ENCODE data around the gene DUOXA1.
"Not testable (repeated sequence)": the region's sequence is repeated elsewhere in the genome, so short reads cannot be mapped to it uniquely, and the experiment has no call there.

DUOXA1 gene

DNA sequence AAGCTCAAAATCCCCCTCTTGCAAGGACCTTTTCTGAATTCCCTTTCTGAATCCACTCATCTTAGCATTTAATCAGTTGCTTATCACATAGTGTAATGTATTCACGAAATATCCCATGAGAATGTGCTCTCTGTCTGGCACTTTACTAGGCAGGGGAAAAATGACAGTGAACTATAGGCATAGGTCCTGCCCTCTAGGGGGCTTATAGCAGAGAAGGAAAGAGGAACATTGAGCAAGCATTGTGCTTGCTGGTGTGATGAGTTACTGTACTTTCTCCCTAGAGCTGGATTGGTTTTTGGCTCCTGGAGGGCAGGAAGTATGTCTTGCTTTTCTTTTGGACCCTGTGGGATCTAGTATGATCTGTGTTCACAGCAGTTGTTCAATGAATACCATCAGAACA lies 42.2 kb downstream of the DUOXA1 start:
- DNase-seq, result peak; percentile 54

GRCh38 chr15:45084163-45084562 lies 45.5 kb downstream of the DUOXA1 start:
- no peak for DNase-seq

GRCh38 chr15:45083223-45083622 lies 46.5 kb downstream of the DUOXA1 start:
- no peak for DNase-seq

DNA sequence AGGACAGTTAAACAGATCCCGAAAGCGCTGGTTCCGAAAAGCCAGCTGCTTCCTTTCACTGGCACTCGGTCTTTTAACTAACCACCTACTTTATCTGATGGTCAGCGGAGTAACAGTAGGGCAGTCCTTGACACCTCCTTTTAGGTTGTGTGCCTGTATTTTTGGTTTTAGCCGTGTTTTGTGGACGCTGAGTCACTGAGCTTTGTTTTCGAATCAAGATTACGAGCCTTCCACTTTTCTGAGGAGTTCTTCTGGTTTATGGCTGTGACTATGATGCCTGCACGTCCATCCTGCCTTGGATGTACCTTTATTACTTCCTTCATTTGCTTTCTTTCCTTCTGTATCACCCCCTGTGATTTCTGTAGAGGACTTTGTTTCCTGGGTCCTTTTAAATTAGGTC lies 47.3 kb downstream of the DUOXA1 start:
- peak; percentile 68 for DNase-seq

DNA sequence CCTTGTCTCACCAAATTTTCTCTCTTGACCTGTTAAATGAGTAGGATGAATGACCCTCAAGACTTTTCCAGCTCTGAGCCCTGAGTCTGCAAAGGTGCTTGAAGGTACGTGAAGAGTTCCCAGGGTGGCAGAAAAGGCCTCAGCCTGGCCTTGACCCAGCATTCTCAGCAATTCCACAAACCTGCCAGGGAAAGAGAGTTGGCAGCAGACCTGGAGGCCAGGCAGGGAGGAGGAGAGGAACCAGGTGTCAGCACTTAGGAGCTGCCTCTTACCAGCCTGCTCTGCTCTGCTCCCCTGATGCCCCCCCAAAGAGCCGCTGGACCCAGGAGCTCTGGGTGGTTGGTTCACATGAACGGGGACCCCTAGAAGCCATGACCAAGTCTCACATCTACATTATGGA lies 49.1 kb downstream of the DUOXA1 start:
- not testable (repeated sequence) for DNase-seq

- not testable (repeated sequence) for DNase-seq
Observed at GRCh38 chr15:45079628-45080246, 49.9 kb downstream of the DUOXA1 start.

GRCh38 chr15:45079201-45079600 lies 50.5 kb downstream of the DUOXA1 start:
- not testable (repeated sequence) for DNase-seq

DNA sequence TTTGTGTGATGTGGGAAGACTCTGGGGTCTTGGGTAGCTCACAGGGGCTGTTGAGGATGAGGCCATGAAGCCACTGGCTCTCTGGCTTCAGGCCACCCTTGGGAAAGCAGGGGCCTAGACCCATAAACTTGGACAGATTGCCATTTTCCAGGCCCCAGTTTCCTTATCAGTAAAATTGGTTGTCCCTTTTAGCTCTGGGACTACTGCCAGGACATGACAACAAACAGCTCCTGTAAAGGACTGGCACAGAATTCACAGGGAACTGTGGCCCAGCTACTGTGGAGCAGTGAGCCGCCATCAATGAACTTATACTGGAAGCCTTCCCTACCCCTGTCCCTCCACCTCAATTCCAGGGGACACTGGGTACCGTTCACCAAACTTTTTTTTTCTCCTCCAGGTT lies 52.3 kb downstream of the DUOXA1 start:
- DNase-seq, result peak; percentile 8

- DNase-seq, result not testable (repeated sequence)
Observed at GRCh38 chr15:45075440-45076320, 54.0 kb downstream of the DUOXA1 start.

DNA sequence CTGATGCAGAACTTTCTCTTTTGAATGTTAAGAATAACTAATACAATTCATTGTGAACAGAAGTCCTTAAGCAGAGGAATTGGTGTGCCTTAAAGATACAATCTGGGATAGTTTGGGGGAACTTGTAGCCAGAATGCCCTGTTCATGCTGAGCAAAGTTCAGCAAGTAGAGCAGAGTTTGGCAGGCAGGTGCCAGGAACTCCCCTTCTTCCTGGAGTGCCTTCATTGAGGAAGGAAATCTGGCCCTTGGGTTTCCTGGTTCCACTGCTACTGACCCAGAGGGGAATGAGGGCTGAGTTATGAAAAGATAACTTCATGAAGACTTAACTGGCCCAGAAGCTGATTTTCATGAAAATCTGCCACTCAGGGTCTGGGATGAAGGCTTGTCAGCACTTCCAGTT lies 56.1 kb downstream of the DUOXA1 start:
- not testable (repeated sequence) for DNase-seq

DNA sequence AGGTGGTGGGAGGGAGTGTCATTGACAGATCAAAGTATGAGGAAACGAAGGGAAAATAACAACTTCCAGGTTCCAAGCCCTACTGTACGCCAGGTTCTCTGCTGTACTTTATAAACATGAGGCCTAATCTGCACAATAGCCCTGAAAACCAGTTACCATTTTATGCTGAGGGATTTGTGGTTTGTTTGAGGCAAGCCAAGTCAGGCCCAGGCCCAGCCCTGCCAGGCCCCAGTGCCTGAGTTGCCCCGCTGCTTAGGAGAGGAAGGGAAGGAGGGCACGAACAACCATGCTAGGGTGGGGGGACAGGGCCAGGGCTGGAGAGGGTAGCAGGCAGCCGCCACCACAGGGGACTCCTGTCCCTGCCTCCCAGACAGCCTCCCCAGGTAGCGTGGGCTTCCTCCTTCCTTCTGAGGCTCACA lies 59.7 kb downstream of the DUOXA1 start:
- DNase-seq, result not testable (repeated sequence)

All from OCI-M1 (cell line).